ENCODE data around the gene BTG3. TPM values are rescaled to one million over a fixed set of nuclear protein-coding genes. Genes with fewer than 3 reads are reported as not detected.

The BTG3 gene
- total and polyA plus RNA-seq, 2 donors from 2014 or later = 27.4 to 28.9 TPM

- DNase-seq (no peak), FAIRE-seq (no peak)
- no peak overlapping the region for H3K27ac ChIP-seq (ENCODE audit: low read depth in 2 of 2, low read length in 2 of 2)
- TF ChIP-seq, protein P1, sequence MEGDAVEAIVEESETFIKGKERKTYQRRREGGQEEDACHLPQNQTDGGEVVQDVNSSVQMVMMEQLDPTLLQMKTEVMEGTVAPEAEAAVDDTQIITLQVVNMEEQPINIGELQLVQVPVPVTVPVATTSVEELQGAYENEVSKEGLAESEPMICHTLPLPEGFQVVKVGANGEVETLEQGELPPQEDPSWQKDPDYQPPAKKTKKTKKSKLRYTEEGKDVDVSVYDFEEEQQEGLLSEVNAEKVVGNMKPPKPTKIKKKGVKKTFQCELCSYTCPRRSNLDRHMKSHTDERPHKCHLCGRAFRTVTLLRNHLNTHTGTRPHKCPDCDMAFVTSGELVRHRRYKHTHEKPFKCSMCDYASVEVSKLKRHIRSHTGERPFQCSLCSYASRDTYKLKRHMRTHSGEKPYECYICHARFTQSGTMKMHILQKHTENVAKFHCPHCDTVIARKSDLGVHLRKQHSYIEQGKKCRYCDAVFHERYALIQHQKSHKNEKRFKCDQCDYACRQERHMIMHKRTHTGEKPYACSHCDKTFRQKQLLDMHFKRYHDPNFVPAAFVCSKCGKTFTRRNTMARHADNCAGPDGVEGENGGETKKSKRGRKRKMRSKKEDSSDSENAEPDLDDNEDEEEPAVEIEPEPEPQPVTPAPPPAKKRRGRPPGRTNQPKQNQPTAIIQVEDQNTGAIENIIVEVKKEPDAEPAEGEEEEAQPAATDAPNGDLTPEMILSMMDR (IDR thresholded peaks at IDR 0.05; ENCODE audit: borderline replicate concordance, extremely low read depth, insufficient read depth) = no peak
- no peaks in the 10 kb centered on the region for H3K27me3 ChIP-seq (ENCODE audit: control insufficient read depth, insufficient read depth, low read length)
- H3K9me3 ChIP-seq (ENCODE audit: control insufficient read depth in 2 of 3, insufficient read depth in 1 of 3, low read length in 3 of 3) = no peaks in the 10 kb centered on the region
- H3K4me3 ChIP-seq (ENCODE audit: low read length in 3 of 3) = no peak overlapping the region
- H3K36me3 ChIP-seq (ENCODE audit: control insufficient read depth in 2 of 3, insufficient read depth in 3 of 3, low read length in 3 of 3) = peaks cover 0 to 3% (median 2%) of the 10 kb centered on the region in 3 donors
- H3K9ac ChIP-seq (ENCODE audit: low read length in 3 of 3) = no peak overlapping the region
- no peaks in the 10 kb centered on the region for H3K4me1 ChIP-seq (ENCODE audit: control insufficient read depth in 2 of 3, insufficient read depth in 2 of 3, low read depth in 1 of 3, low read length in 3 of 3)
- intact Hi-C loops (cut with DNase I) = no loop called here
Measured at GRCh38 chr21:17548262-17548661, 64.4 kb downstream of the BTG3 start.

DNA sequence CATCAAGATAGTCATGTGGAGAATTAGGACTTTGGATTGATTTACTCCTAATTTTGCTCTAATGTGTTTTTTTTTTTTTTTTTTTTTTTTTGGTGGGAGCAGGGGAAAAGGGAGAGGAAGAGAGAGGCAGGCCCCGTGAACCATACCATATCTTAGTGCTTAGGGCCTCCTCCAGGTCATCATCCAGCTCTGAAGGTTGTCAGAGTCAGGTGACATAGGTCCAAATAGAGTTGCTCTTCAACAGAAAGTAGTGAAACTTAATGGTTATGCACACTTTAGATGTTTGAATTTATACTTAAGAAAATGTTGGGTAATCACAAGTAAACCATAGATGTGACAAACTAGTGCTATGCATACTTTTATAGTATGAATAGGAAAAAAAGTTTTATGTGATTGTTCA lies 67.7 kb downstream of the BTG3 start:
- FAIRE-seq (no peak), DNase-seq (no peak)
- Histone ChIP-seq H3K9ac (ENCODE audit: low read length in 3 of 3) (no peak overlapping the region), H3K4me1 (ENCODE audit: control insufficient read depth in 2 of 3, insufficient read depth in 2 of 3, low read depth in 1 of 3, low read length in 3 of 3) (peaks cover 0 to 4% (median 4%) of the 10 kb centered on the region in 3 donors), H3K4me3 (ENCODE audit: low read length in 3 of 3) (no peak overlapping the region), H3K9me3 (ENCODE audit: control insufficient read depth in 2 of 3, insufficient read depth in 1 of 3, low read length in 3 of 3) (no peaks in the 10 kb centered on the region), H3K27ac (ENCODE audit: low read depth in 2 of 2, low read length in 2 of 2) (no peak overlapping the region), H3K27me3 (ENCODE audit: control insufficient read depth, insufficient read depth, low read length) (no peaks in the 10 kb centered on the region), H3K36me3 (ENCODE audit: control insufficient read depth in 2 of 3, insufficient read depth in 3 of 3, low read length in 3 of 3) (peaks cover 0 to 3% (median 2%) of the 10 kb centered on the region in 3 donors)
- intact Hi-C loops (cut with DNase I) = no loop called here
- TF ChIP-seq, protein P1 (IDR thresholded peaks at IDR 0.05; ENCODE audit: borderline replicate concordance, extremely low read depth, insufficient read depth) = no peak

Other genes with a start within 250 kb of the BTG3 start
- 34.4 TPM for gene CXADR, start 99.9 kb downstream of the BTG3 start, total RNA-seq
- gene CXADR, start 99.9 kb downstream of the BTG3 start, polyA plus RNA-seq (ENCODE audit: insufficient read depth, low read depth, low replicate concordance) = 5.2 TPM
- gene C21orf91, start 206.5 kb upstream of the BTG3 start, total RNA-seq = 20.4 TPM
- 2.5 TPM for gene C21orf91, start 206.5 kb upstream of the BTG3 start, polyA plus RNA-seq (ENCODE audit: insufficient read depth, low read depth, low replicate concordance)

Measured in kidney (tissue), 14 donors.